ENCODE data around the gene MFSD6.

- TF ChIP-seq ZNF544 (tag by site-specific recombination; IDR thresholded peaks at IDR 0.05): no peak
- TF ChIP-seq ZNF558 (tag by site-specific recombination; IDR thresholded peaks at IDR 0.05): no peak
- no peak for TF ChIP-seq CTCF (tag by site-specific recombination; IDR thresholded peaks at IDR 0.05)
- TF ChIP-seq ZNF2 (tag by site-specific recombination; IDR thresholded peaks at IDR 0.05): no peak
- no peak for TF ChIP-seq ZNF274 (IDR thresholded peaks at IDR 0.05; ENCODE audit: low read length)
- TF ChIP-seq ZNF274 (tag by site-specific recombination; IDR thresholded peaks at IDR 0.05; ENCODE audit: borderline replicate concordance): no peak
- no peak for TF ChIP-seq REPIN1 (tag by site-specific recombination; IDR thresholded peaks at IDR 0.05; ENCODE audit: low read depth)
- no peak for TF ChIP-seq ZBTB26 (tag by site-specific recombination; optimal IDR thresholded peaks at IDR 0.05)
Observed at GRCh38 chr2:190459881-190460280, 51.7 kb downstream of the MFSD6 start.
